Measurements from ENCODE around the gene ACADS.

DNA sequence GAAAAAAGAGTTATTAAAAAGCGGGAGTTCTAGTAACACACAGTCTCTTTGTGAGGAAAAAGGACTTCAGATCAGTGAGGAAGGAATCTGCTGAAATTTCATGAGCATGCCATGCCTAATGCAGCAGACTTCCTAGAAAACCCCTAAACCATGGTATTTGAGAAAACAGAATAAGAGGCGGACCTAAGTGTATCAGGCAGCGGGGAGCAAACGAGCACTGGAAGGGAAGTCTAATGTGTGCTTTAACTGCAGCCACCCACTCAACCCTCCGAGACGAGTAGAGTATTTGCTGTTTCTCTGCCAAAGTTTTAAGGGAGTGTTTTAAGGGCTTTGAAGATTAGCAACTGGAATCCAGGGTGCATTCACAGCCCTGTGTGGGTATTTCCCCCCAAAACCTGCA, 36.5 kb downstream of the ACADS start:
- TF ChIP-seq EZH2phosphoT487 (IDR thresholded peaks at IDR 0.05; ENCODE audit: low read depth, severe bottlenecking, unreplicated experiment) = no peak
- TF ChIP-seq, protein P1, sequence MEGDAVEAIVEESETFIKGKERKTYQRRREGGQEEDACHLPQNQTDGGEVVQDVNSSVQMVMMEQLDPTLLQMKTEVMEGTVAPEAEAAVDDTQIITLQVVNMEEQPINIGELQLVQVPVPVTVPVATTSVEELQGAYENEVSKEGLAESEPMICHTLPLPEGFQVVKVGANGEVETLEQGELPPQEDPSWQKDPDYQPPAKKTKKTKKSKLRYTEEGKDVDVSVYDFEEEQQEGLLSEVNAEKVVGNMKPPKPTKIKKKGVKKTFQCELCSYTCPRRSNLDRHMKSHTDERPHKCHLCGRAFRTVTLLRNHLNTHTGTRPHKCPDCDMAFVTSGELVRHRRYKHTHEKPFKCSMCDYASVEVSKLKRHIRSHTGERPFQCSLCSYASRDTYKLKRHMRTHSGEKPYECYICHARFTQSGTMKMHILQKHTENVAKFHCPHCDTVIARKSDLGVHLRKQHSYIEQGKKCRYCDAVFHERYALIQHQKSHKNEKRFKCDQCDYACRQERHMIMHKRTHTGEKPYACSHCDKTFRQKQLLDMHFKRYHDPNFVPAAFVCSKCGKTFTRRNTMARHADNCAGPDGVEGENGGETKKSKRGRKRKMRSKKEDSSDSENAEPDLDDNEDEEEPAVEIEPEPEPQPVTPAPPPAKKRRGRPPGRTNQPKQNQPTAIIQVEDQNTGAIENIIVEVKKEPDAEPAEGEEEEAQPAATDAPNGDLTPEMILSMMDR (IDR thresholded peaks at IDR 0.05; ENCODE audit: poor library complexity) = no peak
- TF ChIP-seq EZH2 (IDR thresholded peaks at IDR 0.05; ENCODE audit: borderline replicate concordance) = no peak

Data from hepatocyte (in vitro differentiated cells).